ENCODE measurements around the gene KRTAP9-6.

GRCh38 chr17:41230094-41230493, 35.1 kb upstream of the KRTAP9-6 start:
- TF ChIP-seq CTCF (IDR thresholded peaks at IDR 0.05 in 2 of 3, conservative IDR thresholded peaks at IDR 0.05 in 1 of 3; ENCODE audit: borderline replicate concordance in 1 of 3, insufficient read depth in 1 of 3, low read depth in 2 of 3, low read length in 2 of 3) = no peak
- no peak for TF ChIP-seq POLR2A (IDR thresholded peaks at IDR 0.05; ENCODE audit: borderline replicate concordance, extremely low read depth, insufficient read depth, insufficient read length)
- no peak for TF ChIP-seq ZFX (IDR thresholded peaks at IDR 0.05)
- TF ChIP-seq SIN3A (IDR thresholded peaks at IDR 0.05; ENCODE audit: low read depth) = no peak
